IMR-90 (cell line): Measurements from ENCODE around the gene FARP1. TPM values are rescaled to one million over a fixed set of nuclear protein-coding genes. Genes with fewer than 3 reads are reported as not detected.
A peak's percentile ranks its signal among the peaks of the same experiment; 100 is the strongest.

Source experiments
- ATAC-seq: fragments of 200-7000 bp; cut with Tn5 transposase; 2 replicates; pipeline ENCODE4 v1.9.1; 2020; ENCODE audit warnings: low read depth, mild to moderate bottlenecking, moderate library complexity
- BruUV-seq: library from RNA; stranded (reverse); fragments of 400-500 nt; replicated peaks from 2 replicates; lab custom pipeline; 2021; lab: Mats Ljungman, UMichigan
- CTCF ChIA-PET: fragments of 300-600 bp; formaldehyde crosslinking; extraction: SDS; loops from one replicate; lab custom pipeline; 2021; ENCODE audit warnings: antibody characterized with exemption; lab: Yijun Ruan, JAX
- POLR2A ChIA-PET: fragments of 300-600 bp; sonication (Branson Sonifier 250); formaldehyde crosslinking; loops from one replicate; lab custom pipeline; 2022; ENCODE audit warnings: antibody characterized with exemption; ENCODE audit not compliant: unreplicated experiment; lab: Charles Lee
- DNase-seq: peaks from one replicate; pipeline ENCODE4 v3.0.0; 2013
- H2AFZ ChIP-seq: replicated peaks from 2 replicates; pipeline ENCODE3; 2013; ENCODE audit warnings: low read length, mild to moderate bottlenecking; ENCODE audit not compliant: poor library complexity
- H2AK5ac ChIP-seq: 2 replicates; pipeline ENCODE4 v1.6.1; 2013; ENCODE audit warnings: low read depth, low read length, inconsistent platforms
- H2AK9ac ChIP-seq: replicated peaks from 2 replicates; pipeline ENCODE3; 2013; ENCODE audit warnings: mild to moderate bottlenecking, low read depth, low read length, moderate library complexity; ENCODE audit not compliant: poor library complexity
- H2BK120ac ChIP-seq: 2 replicates; pipeline ENCODE4 v1.6.1; 2013; ENCODE audit warnings: low read depth, low read length, inconsistent platforms
- H2BK15ac ChIP-seq: 3 replicates; pipeline ENCODE4 v1.6.1; 2013; ENCODE audit warnings: low read depth, low read length, inconsistent platforms
- H2BK20ac ChIP-seq: 2 replicates; pipeline ENCODE4 v1.6.1; 2013; ENCODE audit warnings: low read depth, mild to moderate bottlenecking, inconsistent platforms, low read length, moderate library complexity
- H2BK5ac ChIP-seq: 2 replicates; pipeline ENCODE4 v1.6.1; 2013; ENCODE audit warnings: mild to moderate bottlenecking, low read depth, low read length, inconsistent platforms; ENCODE audit not compliant: poor library complexity, severe bottlenecking
- H3K14ac ChIP-seq: replicated peaks from 2 replicates; pipeline ENCODE4 v1.6.1; 2013; ENCODE audit warnings: low read depth, low read length, inconsistent platforms
- H3K18ac ChIP-seq: 2 replicates; pipeline ENCODE4 v1.6.1; 2013; ENCODE audit warnings: low read depth, low read length, control low read depth
- H3K23ac ChIP-seq: 2 replicates; pipeline ENCODE4 v1.6.1; 2013; ENCODE audit warnings: low read depth, low read length, inconsistent platforms
- H3K27ac ChIP-seq: 2 replicates; pipeline ENCODE4 v1.5.1; 2013; ENCODE audit warnings: mild to moderate bottlenecking, control low read depth, low read length; ENCODE audit not compliant: insufficient read depth
- H3K27me3 ChIP-seq: 2 replicates; pipeline ENCODE4 v1.6.1; 2013; ENCODE audit warnings: low read length; ENCODE audit not compliant: control insufficient read depth, insufficient read depth
- H3K36me3 ChIP-seq: 2 replicates; pipeline ENCODE4 v1.6.1; 2013; ENCODE audit warnings: low read length, mixed read lengths; ENCODE audit not compliant: control insufficient read depth, insufficient read depth
- H3K4ac ChIP-seq: 2 replicates; pipeline ENCODE4 v1.6.1; 2013; ENCODE audit warnings: low read depth, low read length, inconsistent platforms
- H3K4me1 ChIP-seq: 2 replicates; pipeline ENCODE4 v1.6.1; 2013; ENCODE audit warnings: low read length, mixed read lengths; ENCODE audit not compliant: control insufficient read depth, insufficient read depth
- H3K4me2 ChIP-seq: 2 replicates; pipeline ENCODE4 v1.6.1; 2013; ENCODE audit warnings: low read depth, mild to moderate bottlenecking, control low read depth, low read length, moderate library complexity
- H3K4me3 ChIP-seq: 2 replicates; pipeline ENCODE4 v1.5.1; 2013; ENCODE audit warnings: low read depth, mild to moderate bottlenecking, control low read depth, low read length, moderate library complexity; ENCODE audit not compliant: insufficient read depth
- H3K56ac ChIP-seq: 2 replicates; pipeline ENCODE4 v1.6.1; 2013; ENCODE audit warnings: low read length, inconsistent platforms; ENCODE audit not compliant: insufficient read depth; ENCODE audit errors: extremely low read depth
- H3K79me1 ChIP-seq, 2 experiments: 2 replicates each; pipeline ENCODE4 v1.6.1; 2013; ENCODE audit warnings: low read length in 2 of 2, inconsistent platforms in 1 of 2, low read depth in 1 of 2
- H3K9ac ChIP-seq: 2 replicates; pipeline ENCODE4 v1.6.1; 2013; ENCODE audit warnings: low read depth, low read length, control low read depth
- H3K9me1 ChIP-seq: 2 replicates; pipeline ENCODE4 v1.6.1; 2013; ENCODE audit warnings: low read length, inconsistent platforms; ENCODE audit not compliant: insufficient read depth
- H3K9me3 ChIP-seq: 2 replicates; pipeline ENCODE4 v1.6.1; 2013; ENCODE audit warnings: low read length; ENCODE audit not compliant: control insufficient read depth, insufficient read depth
- H4K20me1 ChIP-seq: 2 replicates; pipeline ENCODE4 v1.6.1; 2013; ENCODE audit warnings: low read length, inconsistent platforms; ENCODE audit not compliant: insufficient read depth
- H4K5ac ChIP-seq: 2 replicates; pipeline ENCODE4 v1.6.1; 2013; ENCODE audit warnings: mild to moderate bottlenecking, low read depth, low read length, control low read depth
- H4K8ac ChIP-seq, 2 experiments: 2 replicates each; pipeline ENCODE4 v1.6.1; 2013; ENCODE audit warnings: low read depth in 2 of 2, low read length in 2 of 2, control low read depth in 1 of 2, inconsistent platforms in 1 of 2
- H4K91ac ChIP-seq: 2 replicates; pipeline ENCODE4 v1.6.1; 2013; ENCODE audit warnings: low read depth, low read length, inconsistent platforms; ENCODE audit not compliant: insufficient read depth
- BHLHE40 ChIP-seq: fragments of 150-350 bp; IDR thresholded peaks from 2 replicates; pipeline ENCODE4 v1.6.1; 2016; ENCODE audit warnings: mild to moderate bottlenecking, low read depth, low read length
- CHD1 ChIP-seq: IDR thresholded peaks from 2 replicates; pipeline ENCODE4 v1.6.1; 2012; ENCODE audit warnings: low read depth, low read length, improper control_type of control experiment
- MAFK ChIP-seq: IDR thresholded peaks from 2 replicates; pipeline ENCODE4 v1.6.1; 2012; ENCODE audit warnings: low read depth, low read length, improper control_type of control experiment
- MAZ ChIP-seq: IDR thresholded peaks from 2 replicates; pipeline ENCODE4 v1.6.1; 2012; ENCODE audit warnings: low read depth, mild to moderate bottlenecking, low read length, improper control_type of control experiment, moderate library complexity, borderline replicate concordance
- MXI1 ChIP-seq: IDR thresholded peaks from 2 replicates; pipeline ENCODE4 v1.6.1; 2012; ENCODE audit warnings: low read depth, mild to moderate bottlenecking, low read length, moderate library complexity, borderline replicate concordance
- NFE2L2 ChIP-seq: fragments of 150-350 bp; IDR thresholded peaks from 2 replicates; pipeline ENCODE4 v1.6.1; 2016; ENCODE audit warnings: low read depth, mild to moderate bottlenecking, low read length
- POLR2A ChIP-seq: IDR thresholded peaks from 2 replicates; pipeline ENCODE4 v1.6.1; 2012; ENCODE audit warnings: mild to moderate bottlenecking, low read depth, low read length
- RFX5 ChIP-seq: IDR thresholded peaks from 2 replicates; pipeline ENCODE4 v1.8.0; 2012; ENCODE audit warnings: low read depth, mild to moderate bottlenecking, low read length, moderate library complexity
- SMC3 ChIP-seq: fragments of 150-350 bp; IDR thresholded peaks from 2 replicates; pipeline ENCODE4 v1.6.1; 2016; ENCODE audit warnings: low read depth, mild to moderate bottlenecking, antibody characterized with exemption, low read length, moderate library complexity
- WGBS, 2 experiments: methylation state at CpG; one replicate each; pipeline versions ENCODE4 v1.1.5 to v1.1.7; 2013; ENCODE audit warnings: missing lambda C conversion rate in 2 of 2; ENCODE audit not compliant: insufficient read length in 1 of 2; ENCODE audit errors: extremely low coverage in 2 of 2; 5-methylcytosine and 5-hydroxymethylcytosine counted together
- dilution Hi-C: fragments of 300-500 bp; cut with HindIII; formaldehyde crosslinking; loops from one replicate; pipeline ENCODE4 v1.14.3; 2018; ENCODE audit warnings: low sequenced_read_pairs; ENCODE audit not compliant: unreplicated experiment
- in situ Hi-C: fragments of 300-500 bp; cut with MboI; formaldehyde crosslinking; loops from 3 replicates; pipeline ENCODE4 v1.14.3; 2019; ENCODE audit warnings: low sequenced_read_pairs, inconsistent platforms, mixed read lengths
- intact Hi-C: fragments of 100-400 bp; cut with micrococcal nuclease; formaldehyde crosslinking; loops from 2 replicates; pipeline ENCODE4 v1.10.0; 2022
- polyA plus RNA-seq, 3 experiments: library from polyadenylated mRNA; depleted of rRNA; stranded (reverse); fragments of >200 nt; gene quantifications; 2 replicates each; pipeline ENCODE4 v1.2.3, GENCODE V29; 2012; ENCODE audit warnings: low replicate concordance in 1 of 3
- total RNA-seq: library from RNA; depleted of rRNA; stranded (reverse); fragments of >200 nt; gene quantifications from 2 replicates; pipeline ENCODE4 v1.2.3, GENCODE V29; 2012
- TF ChIP-seq, protein P1 (sequence below): fragments of 150-350 bp; IDR thresholded peaks from 2 replicates; pipeline ENCODE4 v1.6.1; 2017; ENCODE audit warnings: mild to moderate bottlenecking, antibody characterized with exemption, low read length, low read depth
- TF ChIP-seq, protein P2 (sequence below): fragments of 150-350 bp; IDR thresholded peaks from 2 replicates; pipeline ENCODE4 v1.6.1; 2016; ENCODE audit warnings: low read depth, mild to moderate bottlenecking, low read length, moderate library complexity, borderline replicate concordance
- TF ChIP-seq, protein P3 (sequence below): conservative IDR thresholded peaks from 2 replicates; pipeline ENCODE4 v1.5.1; 2012; ENCODE audit warnings: mild to moderate bottlenecking, low read depth, low read length, improper control_type of control experiment

Gene FARP1
- total and polyA plus RNA-seq, 2 of the 4 experiments (the other 2 are of a cell fraction), result 39.6 to 57.0 TPM

DNA sequence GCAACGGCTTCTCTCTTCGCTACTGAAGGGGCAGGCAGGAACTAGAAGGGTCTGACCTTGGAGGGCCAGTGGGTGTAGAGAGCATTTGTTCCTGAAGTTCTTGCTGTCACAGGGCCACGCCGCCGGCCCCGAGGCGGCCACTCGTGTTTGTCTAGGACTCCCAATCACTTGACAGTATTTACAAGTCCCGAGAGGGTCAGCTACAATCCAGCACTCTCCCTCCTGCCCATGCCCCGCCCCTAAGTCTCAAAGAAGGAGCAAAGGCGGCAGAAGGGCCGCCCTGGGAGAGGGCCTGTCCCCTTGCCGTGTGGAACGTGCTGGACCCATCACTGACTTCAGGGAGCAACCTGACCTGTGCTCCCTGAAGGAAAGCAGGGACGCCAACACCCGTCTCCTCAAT, 315.5 kb downstream of the FARP1 start:
- ChIA-PET POLR2A (no interaction called here), CTCF (no interaction called here)
- dilution Hi-C loops, result loop anchor here (25.0 kb wide), 1 partner anchor 204 kb away; no protein-coding TSS in a partner anchor
- no peak overlapping the region for H3K27ac ChIP-seq
- H3K14ac ChIP-seq, result no peak overlapping the region
- no peak overlapping the region for H2BK20ac ChIP-seq
- no peak overlapping the region for H3K18ac ChIP-seq
- no peak overlapping the region for H4K8ac ChIP-seq
- no peak overlapping the region for H2AFZ ChIP-seq
- 40% methylated on average over 1 of the region's 16 CpGs; no CpG with 5 or more reads in 1 of the 2 experiments for WGBS, 2 experiments
- no peak overlapping the region for H3K9ac ChIP-seq
- peak overlapping the region; percentile 39 for H2AK9ac ChIP-seq
- no TSS peak for BruUV-seq
- H3K56ac ChIP-seq, result no peak overlapping the region
- H3K79me1 ChIP-seq, result peaks cover 22 to 78% of the 10 kb centered on the region in 2 experiments
- no peak overlapping the region for H3K4me3 ChIP-seq
- H2BK120ac ChIP-seq, result no peak overlapping the region
- H3K36me3 ChIP-seq, result peaks cover 50% of the 10 kb centered on the region
- no peak overlapping the region for H2BK5ac ChIP-seq
- H3K4me2 ChIP-seq, result no peak overlapping the region
- ATAC-seq (no peak), DNase-seq (no peak)
- no peak overlapping the region for H2BK15ac ChIP-seq
- in situ Hi-C loops, result loop anchor here (10.0 kb wide), 1 partner anchor 376 kb away; no protein-coding TSS in a partner anchor
- H3K4ac ChIP-seq, result no peak overlapping the region
- peaks cover 6% of the 10 kb centered on the region for H3K4me1 ChIP-seq
- no peak overlapping the region for H3K23ac ChIP-seq
- no peaks in the 10 kb centered on the region for H3K27me3 ChIP-seq
- no peak overlapping the region for H4K91ac ChIP-seq
- no peak overlapping the region for H4K5ac ChIP-seq
- H3K9me3 ChIP-seq, result no peaks in the 10 kb centered on the region
- intact Hi-C loops, result no loop called here
- TF ChIP-seq, protein P1, sequence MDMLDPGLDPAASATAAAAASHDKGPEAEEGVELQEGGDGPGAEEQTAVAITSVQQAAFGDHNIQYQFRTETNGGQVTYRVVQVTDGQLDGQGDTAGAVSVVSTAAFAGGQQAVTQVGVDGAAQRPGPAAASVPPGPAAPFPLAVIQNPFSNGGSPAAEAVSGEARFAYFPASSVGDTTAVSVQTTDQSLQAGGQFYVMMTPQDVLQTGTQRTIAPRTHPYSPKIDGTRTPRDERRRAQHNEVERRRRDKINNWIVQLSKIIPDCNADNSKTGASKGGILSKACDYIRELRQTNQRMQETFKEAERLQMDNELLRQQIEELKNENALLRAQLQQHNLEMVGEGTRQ, result no peak
- TF ChIP-seq, protein P2, sequence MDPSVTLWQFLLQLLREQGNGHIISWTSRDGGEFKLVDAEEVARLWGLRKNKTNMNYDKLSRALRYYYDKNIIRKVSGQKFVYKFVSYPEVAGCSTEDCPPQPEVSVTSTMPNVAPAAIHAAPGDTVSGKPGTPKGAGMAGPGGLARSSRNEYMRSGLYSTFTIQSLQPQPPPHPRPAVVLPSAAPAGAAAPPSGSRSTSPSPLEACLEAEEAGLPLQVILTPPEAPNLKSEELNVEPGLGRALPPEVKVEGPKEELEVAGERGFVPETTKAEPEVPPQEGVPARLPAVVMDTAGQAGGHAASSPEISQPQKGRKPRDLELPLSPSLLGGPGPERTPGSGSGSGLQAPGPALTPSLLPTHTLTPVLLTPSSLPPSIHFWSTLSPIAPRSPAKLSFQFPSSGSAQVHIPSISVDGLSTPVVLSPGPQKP, result no peak
- TF ChIP-seq, protein P3, sequence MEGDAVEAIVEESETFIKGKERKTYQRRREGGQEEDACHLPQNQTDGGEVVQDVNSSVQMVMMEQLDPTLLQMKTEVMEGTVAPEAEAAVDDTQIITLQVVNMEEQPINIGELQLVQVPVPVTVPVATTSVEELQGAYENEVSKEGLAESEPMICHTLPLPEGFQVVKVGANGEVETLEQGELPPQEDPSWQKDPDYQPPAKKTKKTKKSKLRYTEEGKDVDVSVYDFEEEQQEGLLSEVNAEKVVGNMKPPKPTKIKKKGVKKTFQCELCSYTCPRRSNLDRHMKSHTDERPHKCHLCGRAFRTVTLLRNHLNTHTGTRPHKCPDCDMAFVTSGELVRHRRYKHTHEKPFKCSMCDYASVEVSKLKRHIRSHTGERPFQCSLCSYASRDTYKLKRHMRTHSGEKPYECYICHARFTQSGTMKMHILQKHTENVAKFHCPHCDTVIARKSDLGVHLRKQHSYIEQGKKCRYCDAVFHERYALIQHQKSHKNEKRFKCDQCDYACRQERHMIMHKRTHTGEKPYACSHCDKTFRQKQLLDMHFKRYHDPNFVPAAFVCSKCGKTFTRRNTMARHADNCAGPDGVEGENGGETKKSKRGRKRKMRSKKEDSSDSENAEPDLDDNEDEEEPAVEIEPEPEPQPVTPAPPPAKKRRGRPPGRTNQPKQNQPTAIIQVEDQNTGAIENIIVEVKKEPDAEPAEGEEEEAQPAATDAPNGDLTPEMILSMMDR, result no peak
- TF ChIP-seq NFE2L2 (no peak), BHLHE40 (no peak), MXI1 (no peak), SMC3 (no peak), CHD1 (no peak), MAFK (no peak), POLR2A (no peak), RFX5 (no peak), MAZ (no peak)
- H4K20me1 ChIP-seq, result peaks cover 26% of the 10 kb centered on the region
- no peak overlapping the region for H2AK5ac ChIP-seq
- H3K9me1 ChIP-seq, result peaks cover 20% of the 10 kb centered on the region
